GM12891 (cell line): Measurements from ENCODE around the gene C16orf86.

Experiments
- POLR2A ChIP-seq: IDR thresholded peaks from 2 replicates; pipeline ENCODE4 v1.6.1; 2011; ENCODE audit warnings: low read depth, low read length, control low read depth
- POLR2AphosphoS5 ChIP-seq: IDR thresholded peaks from 2 replicates; pipeline ENCODE4 v1.6.1; 2011; ENCODE audit warnings: low read depth, low read length, control low read depth
- POU2F2 ChIP-seq: IDR thresholded peaks from 2 replicates; pipeline ENCODE4 v1.6.1; 2011; ENCODE audit warnings: low read depth, mild to moderate bottlenecking, control low read depth, low read length, moderate library complexity
- TAF1 ChIP-seq: IDR thresholded peaks from 2 replicates; pipeline ENCODE4 v1.6.1; 2011; ENCODE audit warnings: low read depth, low read length, control low read depth

GRCh38 chr16:67661101-67661761, 5.4 kb upstream of the C16orf86 start:
- TF ChIP-seq POLR2AphosphoS5 (no peak), POLR2A (no peak), POU2F2 (no peak), TAF1 (no peak)
